ENCODE data around the gene IPO7.
"Not testable (repeated sequence)": the region's sequence is repeated elsewhere in the genome, so short reads cannot be mapped to it uniquely, and the experiment has no call there.

IPO7 gene

DNA sequence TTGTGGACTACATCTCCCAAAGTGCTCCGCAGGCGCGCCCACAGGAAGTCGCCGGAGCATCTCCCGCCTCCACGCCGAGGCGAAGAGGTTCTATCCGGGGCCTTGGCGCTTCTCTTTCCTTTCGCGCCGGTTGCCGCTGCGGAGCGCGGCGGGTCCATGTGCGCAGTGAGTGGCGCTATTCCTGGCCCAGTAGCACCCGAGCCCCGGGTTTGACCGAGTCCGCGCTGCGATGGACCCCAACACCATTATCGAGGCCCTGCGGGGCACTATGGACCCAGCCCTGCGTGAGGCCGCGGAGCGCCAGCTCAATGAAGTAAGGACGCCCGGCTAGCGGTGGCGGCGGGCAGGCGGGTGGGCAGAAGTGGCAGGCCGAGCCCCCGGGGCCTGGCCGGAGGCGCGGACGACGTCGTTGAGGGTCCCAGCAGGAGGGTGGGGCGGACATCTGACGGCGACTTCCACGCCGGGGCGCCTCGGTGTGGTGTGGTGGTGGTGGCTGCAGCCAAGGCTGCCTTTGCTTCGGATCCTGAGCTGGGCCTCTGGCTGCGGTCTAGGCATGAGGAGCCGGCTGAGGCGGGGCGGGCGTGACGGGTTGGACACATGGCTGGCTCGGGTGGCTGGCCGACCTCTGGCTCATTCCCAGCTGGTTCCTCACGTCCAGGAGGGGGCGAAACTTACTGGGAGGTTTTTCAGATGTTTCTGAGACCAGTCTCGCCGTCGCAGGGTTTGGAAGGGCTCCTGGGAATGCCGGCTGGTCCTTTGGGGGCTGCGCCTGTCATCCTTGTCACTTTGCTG lies at the start of gene IPO7:
Gene IPO7, plus strand, starts transcription at position 118 of the 792 bp plus-strand sequence. Its CDS starts 112 bp downstream, at position 230.
- peak; percentile 98 for DNase-seq

DNA sequence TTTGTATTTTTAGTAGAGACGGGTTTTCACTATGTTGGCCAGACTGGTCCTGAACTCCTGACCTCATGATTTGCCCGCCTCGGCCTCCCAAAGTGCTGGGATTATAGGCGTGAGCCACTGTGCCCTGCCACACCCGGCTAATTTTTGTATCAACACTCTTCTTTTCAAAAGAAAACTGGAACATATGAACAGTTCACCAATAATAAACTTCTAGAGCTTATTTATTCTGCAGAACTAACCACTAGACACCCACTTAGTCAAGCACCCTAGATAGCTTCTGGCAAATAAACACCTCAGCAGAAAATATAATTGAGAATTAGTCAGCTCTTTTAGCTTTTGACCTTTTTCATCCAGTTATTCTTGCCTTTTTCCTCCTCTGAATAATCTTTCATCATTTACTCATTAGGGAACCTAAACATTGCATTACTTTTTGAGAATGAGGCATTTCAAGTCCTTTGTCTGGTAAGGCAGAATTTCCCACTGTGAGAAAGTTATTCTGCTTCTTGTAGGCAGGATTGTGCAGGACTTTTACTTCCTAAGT lies 42.7 kb upstream of the IPO7 start:
- no peak for DNase-seq

DNA sequence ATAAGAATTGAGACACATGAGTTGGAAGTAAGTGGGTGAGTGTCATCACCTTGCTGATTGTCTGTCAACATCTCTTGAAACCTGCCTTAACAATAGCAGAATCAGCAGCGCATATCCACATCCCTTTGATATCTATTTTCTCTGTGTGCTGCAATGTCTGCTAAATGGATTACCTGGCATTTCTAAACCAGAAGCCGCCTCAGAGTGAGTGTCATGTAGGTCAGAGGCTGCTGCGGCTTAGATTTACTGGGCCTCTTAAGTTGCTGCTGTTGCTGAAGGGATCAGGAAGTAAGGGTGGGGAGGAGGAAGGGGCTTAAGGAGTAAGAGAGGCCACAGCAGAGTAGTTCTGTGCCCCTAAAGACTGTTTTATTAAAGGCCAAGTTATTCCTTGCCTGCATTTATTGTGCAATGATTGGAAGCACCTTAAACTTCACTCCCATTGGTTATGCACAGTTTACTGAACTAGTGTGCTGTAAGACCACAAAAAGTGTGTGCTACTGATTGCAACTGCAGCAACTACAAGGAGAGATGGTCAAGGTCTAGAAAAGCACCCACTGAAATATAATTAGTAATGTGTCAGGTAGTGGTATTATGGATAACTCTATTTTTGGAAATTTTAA lies 40.3 kb upstream of the IPO7 start:
- no peak for DNase-seq

DNA sequence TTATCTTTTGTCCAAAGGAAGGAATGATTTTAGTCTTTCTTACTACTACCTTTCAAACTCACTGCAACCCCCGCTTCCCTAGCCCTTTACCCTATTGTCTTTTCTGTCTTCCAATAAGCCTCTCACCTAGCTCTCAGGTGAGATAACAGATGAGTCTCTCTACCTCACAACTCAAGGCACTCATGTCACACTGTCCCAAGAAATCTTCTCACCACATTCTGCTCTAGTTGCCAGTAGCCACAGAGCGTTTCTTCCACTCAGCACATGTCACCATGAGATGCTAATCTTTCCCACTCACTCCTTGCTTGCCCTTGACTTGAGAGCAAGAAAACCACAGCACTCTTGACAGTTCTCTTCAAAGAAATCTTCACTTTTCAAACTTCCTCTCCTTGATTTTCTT lies 37.4 kb upstream of the IPO7 start:
- DNase-seq, result no peak

DNA sequence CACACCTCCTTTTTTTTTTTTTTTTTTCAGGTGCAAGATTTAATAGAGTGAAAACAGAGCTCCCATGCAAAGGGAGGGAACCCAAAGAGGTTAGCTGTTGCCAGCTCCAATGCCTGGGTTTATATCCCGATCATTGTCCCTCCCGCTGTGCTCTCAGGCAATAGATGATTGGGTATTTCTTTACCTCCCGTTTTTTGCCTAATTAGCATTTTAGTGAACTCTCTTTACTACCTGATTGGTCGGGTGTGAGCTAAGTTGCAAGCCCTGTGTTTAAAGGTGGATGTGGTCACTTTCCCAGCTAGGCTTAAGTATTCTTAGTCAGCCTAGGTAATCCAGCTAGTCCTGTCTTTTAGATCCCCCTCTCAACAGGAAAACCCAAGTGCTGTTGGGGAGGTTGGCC lies 36.7 kb upstream of the IPO7 start:
- DNase-seq, result not testable (repeated sequence)

DNA sequence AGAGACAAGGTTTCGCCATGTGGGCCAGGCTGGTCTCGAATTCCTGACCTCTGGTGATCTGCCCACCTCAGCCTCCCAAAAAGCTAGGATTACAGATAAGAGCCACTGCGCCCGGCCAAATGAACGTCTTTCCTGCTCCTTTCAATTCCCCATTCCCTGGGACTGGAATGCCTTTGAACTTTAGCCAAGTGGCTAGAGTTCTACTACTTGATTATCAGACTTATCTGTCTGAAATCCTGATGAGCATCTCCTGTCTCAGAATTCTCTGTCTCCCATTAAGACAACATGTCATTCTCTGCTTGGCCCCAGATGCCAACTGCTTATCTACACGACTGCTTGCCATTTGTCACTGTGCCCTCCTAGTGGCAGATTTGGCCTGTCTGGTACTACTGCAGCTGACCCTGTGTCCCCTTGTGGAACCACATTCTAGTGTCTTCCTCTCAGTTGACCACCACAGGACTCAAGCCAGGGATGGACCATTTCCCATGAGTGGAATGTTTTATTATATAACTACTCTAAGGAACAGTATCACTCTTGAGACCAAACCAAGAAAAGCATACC lies 33.1 kb upstream of the IPO7 start:
- DNase-seq, result no peak

DNA sequence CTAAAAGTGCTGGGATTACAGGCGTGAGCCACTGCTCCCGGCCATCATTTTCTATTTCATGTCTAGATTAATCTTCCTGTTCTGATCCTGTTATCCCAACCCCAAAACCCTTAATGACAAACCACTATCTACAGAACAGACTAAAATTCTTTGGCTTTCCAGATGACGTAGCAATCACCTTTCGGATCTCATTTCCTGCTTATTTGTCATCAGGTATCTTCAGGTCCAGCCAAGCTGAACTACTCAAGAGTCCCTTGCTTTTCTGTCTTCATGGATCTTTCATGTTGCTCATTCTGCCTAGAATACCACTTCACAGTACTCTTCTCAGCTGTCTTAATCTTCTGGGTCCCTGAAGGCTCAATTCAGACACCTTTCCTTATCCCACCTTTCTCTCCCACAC lies 27.4 kb upstream of the IPO7 start:
- DNase-seq, result no peak

DNA sequence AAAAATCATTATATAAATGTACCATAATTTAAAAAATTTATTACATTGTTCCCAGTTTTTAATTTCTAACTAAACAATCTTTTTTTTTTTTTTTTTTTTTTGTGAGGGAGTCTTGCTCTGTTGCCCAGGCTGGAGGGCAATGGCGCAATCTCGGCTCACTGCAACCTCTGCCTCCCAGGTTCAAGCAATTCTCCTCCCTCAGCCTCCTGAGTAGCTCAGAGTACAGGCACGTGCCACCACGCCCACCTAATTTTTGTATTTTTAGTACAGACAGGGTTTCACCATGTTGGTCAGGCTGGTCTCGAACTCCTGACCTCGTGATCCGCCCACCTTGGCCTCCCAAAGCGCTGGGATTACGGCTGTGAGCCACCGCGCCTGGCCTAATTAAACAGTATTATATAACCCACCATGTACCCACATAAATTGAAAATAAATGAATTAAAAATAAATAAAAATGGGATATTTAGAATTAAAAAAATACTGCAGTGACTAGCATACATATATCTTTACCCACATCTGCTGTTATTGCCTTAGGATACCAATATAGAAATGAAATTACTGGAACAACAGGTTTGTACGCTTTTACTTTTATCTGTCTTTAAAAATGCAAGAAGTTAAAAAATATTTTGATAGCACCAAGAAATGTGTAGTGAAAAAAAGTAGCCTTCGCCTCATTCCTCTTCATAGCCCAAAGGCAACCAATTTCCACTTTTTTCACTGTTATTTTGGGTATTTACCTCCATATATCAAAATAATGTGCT lies 23.4 kb upstream of the IPO7 start:
- not testable (repeated sequence) for DNase-seq

DNA sequence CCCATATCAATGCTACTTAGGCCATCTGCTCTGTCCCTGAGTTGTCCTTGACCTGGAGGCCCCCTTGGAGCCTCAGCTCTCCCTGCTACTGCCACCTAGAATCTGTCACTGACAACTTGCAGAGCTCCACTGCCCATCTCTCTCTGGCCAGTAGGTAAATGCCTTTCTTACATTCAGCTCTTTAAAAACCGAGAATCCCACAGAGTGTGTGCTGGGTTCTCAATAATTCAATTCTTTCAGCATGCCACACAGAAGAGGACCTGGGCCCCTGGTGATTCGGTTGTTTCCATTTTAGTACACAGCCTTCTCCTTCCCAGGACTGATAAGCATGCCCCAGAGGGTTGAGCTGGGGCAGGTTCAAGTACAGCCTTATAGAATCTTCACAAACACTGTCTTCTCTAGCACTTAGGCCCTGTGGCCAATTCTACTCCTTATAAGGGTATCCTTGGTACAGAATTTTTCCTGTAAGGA lies 22.0 kb upstream of the IPO7 start:
- DNase-seq, result no peak

DNA sequence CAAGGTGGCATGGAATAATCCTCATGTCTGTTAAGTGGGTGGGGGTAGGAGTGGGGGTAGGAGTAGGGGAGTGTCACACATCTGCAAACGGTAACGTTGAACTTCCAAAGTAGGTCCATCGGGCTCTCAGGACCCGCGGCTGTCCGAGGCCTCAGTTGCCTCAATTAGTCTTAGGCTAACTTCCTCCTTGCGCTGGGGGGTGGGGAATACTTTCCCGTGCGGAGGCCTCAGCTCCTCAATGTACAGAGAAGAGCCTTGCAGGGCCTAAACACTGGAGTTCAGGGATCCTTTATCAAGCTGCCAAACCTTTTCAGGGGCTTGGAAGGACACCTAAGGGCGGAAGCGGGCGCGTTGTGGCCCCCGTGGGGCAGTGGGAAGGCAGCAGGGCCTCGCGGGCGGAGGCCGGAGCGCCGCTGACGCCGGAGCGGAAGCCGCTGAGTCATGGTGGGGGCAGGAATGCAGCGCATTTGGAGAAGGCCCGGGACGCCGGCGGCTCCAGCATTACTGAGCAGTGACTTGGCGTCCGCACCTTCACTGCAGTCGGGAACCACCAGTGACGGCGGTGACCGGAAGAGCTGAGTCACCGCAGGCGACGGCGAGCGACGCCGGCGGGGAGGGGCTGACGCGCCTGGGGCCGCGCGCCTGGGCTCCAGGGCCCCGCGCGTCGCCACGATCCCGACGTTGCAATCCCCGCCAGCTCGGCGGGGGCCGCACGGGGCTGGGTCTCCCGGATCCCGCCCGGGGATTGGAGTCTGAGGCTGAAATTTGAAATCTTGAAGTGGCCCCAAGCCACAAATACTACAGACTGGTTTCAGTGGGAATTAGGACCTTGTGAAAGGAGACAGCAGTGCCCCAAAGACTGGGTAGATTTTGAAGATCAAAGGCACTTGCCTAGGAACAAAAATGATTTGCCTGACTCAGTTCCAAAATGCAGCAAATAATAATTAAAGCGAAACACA lies 20.2 kb upstream of the IPO7 start:
- peak; percentile 94 for DNase-seq

DNA sequence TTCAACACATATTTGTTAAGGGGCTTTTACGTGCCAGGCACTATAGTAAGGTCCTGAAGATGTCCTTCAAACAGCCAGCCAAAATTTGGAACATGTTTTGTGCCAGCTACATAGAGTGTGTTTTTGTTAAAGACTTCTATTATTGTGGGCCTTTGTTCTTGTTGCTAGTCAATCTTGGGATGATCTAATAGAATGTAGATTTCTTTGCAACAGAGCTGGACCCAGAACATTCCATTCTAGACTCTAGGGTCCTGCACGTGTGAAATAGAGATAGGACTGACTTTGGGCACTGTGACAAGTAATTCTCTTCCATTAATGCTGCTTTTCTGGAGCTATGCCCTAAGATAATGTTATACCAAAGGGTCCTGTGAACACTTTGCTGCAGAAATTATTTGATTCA lies 16.9 kb upstream of the IPO7 start:
- no peak for DNase-seq

DNA sequence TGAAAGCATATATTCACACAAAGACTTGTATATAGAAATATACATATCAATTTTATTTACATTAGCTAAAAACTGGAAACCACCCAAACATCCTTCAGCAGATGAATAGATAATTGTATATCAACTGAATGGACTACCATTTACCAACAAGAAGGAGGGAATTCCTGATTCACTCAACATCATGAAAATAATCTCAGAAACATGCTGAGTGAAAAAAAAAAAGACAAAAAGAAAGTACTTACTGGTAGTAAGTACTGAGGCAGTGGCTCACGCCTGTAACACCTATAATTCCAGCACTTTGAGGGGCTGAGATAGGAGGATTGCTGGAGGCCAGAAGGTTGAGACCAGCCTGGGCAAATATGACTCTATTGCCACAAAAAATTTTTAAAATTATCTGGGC lies 7.4 kb upstream of the IPO7 start:
- peak; percentile 73 for DNase-seq

DNA sequence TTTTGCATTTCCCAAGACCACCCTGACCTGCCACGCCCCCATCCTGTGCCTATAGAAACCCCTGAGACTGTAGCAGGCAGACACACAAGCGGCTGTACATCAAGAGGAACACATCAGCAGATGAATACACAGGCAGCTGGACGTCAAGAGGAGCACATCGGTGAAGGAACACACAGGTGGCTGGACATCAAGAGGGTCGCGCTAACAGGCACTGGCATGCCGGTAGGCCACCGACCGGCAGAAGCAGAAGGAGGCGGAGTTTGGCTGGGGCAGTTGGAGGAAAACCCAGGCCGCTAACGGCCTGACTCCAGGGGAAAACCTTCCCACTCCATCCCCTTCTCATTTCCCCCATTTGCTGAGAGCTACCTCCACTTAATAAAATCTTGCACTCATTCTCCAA lies 5.4 kb upstream of the IPO7 start:
- no peak for DNase-seq

DNA sequence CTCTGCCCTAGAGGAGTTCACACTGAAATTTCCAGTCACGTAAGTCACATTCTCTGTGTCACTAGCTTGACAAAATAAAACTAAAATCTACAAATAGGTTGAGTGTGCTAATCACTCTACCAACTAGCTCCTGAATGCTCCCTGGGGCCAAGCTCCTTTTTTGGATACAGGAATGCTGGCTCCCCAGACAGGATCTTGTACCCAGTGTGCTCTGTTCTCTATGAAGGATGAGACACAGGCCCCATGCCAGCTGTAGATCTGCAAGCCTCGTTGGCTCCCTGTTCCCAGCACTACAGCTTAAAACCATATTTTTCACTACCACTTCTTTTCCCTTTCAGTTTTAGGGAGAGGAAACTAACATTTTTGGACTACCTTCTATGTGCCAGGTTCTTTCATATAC lies 3.7 kb upstream of the IPO7 start:
- no peak for DNase-seq

DNA sequence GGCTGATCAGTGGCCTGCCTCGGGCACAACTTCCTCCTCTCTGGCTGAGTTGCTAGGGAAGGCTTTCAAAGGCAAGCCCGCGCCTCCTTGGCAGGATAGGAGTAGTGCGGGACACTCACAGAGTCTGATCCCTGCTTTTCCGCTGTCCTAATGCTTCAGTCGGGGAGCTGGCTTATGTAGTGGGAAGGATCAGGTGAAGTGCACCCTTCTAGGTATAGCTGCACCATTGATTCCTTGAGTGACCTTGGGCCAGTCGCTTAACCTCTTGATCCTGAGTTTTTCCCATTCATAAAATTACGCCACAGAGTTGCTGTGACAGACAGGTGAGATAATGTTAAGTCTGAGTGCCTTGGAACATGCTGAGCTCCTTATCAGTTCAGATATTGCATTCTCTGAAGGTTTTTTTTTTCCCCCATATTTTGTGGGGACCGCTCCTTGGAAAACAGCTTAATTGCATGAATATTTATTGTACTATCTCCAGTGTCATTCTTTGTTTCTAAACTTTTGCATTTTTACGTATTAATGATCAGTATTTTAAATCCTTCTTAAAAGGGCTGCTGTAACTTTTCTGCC lies 961 bp downstream of the IPO7 start:
- peak; percentile 79 for DNase-seq

DNA sequence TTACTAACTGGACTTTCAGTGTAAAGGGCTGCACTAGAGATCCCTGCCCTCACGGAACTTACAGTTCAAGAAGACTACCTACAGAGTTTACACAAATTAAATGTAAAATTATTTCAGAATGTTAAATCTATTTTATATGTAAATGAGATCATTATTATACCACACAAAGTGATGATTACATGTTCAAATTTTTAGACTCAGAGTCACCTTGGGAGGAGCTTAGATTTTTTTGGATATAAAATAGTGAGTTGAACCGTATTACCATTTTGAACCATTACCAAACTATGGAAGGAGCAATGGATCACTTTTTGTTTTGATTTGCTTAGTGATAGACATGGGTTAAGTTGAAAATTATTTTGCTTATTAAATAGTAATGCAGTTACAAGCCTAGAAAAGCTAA lies 1.6 kb downstream of the IPO7 start:
- DNase-seq, result no peak

DNA sequence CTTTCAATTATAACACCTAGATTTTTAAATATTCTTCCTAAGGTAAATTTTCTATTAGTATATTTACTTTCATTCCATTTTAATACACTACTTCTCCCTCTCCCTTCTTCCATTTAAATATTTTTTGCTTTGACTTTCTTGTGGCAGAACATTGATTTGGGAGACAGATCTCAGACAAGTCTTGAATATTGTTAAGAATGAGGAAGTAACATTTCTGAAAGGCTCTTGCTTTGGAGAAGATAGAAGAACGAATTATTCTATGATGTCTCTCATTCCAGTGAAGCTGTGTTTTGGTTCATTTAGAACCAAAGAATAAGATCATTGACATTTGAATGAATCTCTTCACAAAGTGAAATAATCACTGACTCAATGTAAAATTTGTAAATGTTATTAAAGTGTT lies 2.4 kb downstream of the IPO7 start:
- DNase-seq, result no peak

DNA sequence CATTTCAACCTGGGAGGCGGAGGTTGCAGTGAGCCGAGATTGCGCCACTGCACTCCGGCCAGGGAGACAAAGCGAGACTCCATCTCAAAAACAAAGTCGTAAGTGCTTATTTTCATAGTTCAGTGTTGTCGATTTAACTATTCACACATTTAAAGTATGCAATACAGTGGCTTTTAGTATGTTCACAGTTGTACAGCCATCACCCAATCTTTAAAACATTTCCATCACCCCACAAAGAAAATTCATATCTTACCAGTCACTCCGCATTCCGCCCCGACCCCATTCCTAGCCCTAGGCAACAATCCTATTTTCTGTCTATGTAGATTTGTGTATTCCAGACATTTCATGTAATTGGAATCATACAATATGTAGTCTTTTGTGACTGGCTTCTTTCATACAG lies 11.9 kb downstream of the IPO7 start:
- DNase-seq, result no peak

DNA sequence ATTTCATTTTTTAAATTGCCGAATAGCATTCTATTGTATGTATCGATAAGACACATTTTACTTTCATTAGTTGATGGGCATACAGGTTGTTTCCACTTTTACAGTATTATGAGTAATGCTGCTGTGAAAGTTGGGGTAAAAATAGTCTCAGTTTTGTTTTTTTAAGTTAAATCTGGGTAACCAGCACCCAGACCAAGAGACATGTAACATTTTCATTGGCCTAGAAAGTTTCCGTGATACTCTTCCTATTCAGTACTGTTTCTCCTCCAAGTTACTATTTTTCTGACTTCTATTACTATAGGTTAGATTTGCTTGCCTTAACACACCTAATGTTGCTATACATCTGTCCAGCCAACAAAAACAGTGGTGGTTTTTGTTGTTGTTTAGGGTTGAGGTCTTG lies 12.3 kb downstream of the IPO7 start:
- DNase-seq, result no peak

DNA sequence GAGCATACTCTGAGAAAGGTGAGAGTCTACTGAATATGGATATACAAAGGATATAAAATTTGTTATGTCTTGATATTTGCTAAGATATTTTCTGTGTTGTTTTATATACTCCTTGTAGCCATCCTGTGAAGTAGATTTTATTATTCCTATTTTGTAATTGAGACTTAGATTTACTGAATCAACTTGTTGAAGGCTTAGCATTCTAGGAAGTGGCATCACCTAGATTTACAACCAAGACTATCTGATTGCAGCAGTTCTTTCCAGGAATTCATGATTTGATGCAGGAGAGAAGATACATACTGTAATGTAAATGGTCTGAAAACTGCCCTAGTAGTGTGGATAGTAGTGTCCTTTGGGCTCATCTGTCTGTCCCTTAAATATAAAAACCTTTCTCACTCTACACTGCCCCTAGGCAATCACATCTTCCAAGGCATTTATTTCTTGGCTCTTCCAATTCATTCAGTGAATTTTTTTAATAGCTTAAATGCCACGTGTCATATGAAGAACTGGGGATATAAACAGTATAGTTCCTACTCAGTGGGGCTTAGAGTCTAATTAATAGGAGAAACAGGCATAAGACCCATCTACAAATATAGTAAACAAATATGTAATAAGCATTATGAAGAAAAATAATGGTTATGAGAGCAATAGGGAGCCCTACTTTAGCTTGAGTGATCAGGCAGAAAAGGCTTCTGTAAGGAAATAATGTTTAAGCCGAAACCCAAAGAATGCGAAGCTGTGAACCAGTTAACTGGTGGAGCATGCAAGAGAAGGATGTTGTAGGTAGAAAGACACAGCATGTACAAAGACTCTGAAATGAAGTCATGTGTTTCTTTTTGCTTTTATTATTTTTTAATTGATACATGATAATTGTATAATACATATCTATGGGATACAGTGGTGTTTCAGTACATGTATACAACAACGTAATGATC lies 13.6 kb downstream of the IPO7 start:
- DNase-seq, result no peak

DNA sequence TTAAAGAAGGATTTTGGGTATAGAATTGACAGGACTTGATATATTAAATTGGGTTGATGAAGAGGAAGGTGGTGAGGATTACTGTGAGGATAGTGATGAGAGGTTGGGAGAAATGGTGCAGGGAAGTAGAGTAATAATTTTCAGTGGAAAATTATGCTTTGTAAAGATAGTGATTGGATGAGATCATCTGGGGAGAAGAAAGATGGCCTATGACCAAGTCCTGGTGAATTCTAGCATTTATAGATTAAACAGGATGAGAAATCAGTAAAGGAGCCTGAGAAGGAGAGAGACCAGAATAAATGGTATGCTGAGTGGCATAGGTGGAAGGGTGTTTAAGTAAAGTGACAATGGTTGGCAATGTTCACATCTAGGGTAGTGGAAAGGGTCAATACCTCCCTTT lies 15.0 kb downstream of the IPO7 start:
- no peak for DNase-seq

All from NCI-H69 (cell line).